Nephron progenitor cell (in vitro differentiated cells): Measurements from ENCODE around the gene ZNF512.

Experiments
- DNase-seq: peaks from one replicate; pipeline ENCODE4 v3.0.0; 2021
- H3K27ac Mint-ChIP-seq: 2 replicates; pipeline ENCODE4 v1.8.0; 2021; ENCODE audit warnings: mild to moderate bottlenecking, moderate library complexity, mixed read lengths
- H3K27me3 Mint-ChIP-seq: 2 replicates; pipeline ENCODE4 v1.8.0; 2021; ENCODE audit warnings: mild to moderate bottlenecking, low read depth, mixed read lengths; ENCODE audit not compliant: poor library complexity
- H3K36me3 Mint-ChIP-seq: 2 replicates; pipeline ENCODE4 v1.8.0; 2021; ENCODE audit warnings: low read depth, mixed read lengths
- H3K4me1 Mint-ChIP-seq: 2 replicates; pipeline ENCODE4 v1.8.0; 2021; ENCODE audit warnings: mixed read lengths
- H3K4me3 Mint-ChIP-seq: 2 replicates; pipeline ENCODE4 v1.8.0; 2021; ENCODE audit warnings: mild to moderate bottlenecking, moderate library complexity, mixed read lengths
- H3K9me3 Mint-ChIP-seq: 2 replicates; pipeline ENCODE4 v1.8.0; 2021; ENCODE audit warnings: mild to moderate bottlenecking, moderate library complexity, mixed read lengths
- TF ChIP-seq, protein P1 (sequence below): fragments of 200-600 bp; sonication (generic); IDR thresholded peaks from 2 replicates; pipeline ENCODE4 v1.5.0; 2021; ENCODE audit warnings: antibody characterized with exemption

Gene ZNF512

GRCh38 chr2:27663285-27664153 is 80.7 kb downstream of the ZNF512 start, which contains the start of the genes SLC4A1AP and SUPT7L:
TSS of gene SLC4A1AP (plus strand) at chr2:27663889. CDS start at chr2:27663915, 26 bp downstream.
TSS of gene SUPT7L (minus strand) at chr2:27663614. CDS start at chr2:27662192, 1,422 bp downstream.
- Mint-ChIP-seq H3K9me3 (no peaks in the 10 kb centered on the region), H3K27me3 (peaks cover 6% of the 10 kb centered on the region), H3K27ac (peak within 1 kb of the TSS; percentile 100), H3K36me3 (peaks cover 46% of the 10 kb centered on the region), H3K4me3 (peak within 1 kb of the TSS; percentile 99), H3K4me1 (peaks cover 39% of the 10 kb centered on the region)
- TF ChIP-seq, protein P1, sequence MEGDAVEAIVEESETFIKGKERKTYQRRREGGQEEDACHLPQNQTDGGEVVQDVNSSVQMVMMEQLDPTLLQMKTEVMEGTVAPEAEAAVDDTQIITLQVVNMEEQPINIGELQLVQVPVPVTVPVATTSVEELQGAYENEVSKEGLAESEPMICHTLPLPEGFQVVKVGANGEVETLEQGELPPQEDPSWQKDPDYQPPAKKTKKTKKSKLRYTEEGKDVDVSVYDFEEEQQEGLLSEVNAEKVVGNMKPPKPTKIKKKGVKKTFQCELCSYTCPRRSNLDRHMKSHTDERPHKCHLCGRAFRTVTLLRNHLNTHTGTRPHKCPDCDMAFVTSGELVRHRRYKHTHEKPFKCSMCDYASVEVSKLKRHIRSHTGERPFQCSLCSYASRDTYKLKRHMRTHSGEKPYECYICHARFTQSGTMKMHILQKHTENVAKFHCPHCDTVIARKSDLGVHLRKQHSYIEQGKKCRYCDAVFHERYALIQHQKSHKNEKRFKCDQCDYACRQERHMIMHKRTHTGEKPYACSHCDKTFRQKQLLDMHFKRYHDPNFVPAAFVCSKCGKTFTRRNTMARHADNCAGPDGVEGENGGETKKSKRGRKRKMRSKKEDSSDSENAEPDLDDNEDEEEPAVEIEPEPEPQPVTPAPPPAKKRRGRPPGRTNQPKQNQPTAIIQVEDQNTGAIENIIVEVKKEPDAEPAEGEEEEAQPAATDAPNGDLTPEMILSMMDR: no peak
- DNase-seq: peak; percentile 77

- Mint-ChIP-seq H3K36me3 (peaks cover 53% of the 10 kb centered on the region), H3K27me3 (peaks cover 6% of the 10 kb centered on the region), H3K4me1 (peaks cover 39% of the 10 kb centered on the region), H3K9me3 (no peaks in the 10 kb centered on the region), H3K4me3 (peak overlapping the region; percentile 99), H3K27ac (peak overlapping the region; percentile 100)
- TF ChIP-seq, protein P1: no peak
- DNase-seq: no peak
These were observed 81.3 kb downstream of the ZNF512 start for GRCh38 chr2:27664154-27664574.

DNA sequence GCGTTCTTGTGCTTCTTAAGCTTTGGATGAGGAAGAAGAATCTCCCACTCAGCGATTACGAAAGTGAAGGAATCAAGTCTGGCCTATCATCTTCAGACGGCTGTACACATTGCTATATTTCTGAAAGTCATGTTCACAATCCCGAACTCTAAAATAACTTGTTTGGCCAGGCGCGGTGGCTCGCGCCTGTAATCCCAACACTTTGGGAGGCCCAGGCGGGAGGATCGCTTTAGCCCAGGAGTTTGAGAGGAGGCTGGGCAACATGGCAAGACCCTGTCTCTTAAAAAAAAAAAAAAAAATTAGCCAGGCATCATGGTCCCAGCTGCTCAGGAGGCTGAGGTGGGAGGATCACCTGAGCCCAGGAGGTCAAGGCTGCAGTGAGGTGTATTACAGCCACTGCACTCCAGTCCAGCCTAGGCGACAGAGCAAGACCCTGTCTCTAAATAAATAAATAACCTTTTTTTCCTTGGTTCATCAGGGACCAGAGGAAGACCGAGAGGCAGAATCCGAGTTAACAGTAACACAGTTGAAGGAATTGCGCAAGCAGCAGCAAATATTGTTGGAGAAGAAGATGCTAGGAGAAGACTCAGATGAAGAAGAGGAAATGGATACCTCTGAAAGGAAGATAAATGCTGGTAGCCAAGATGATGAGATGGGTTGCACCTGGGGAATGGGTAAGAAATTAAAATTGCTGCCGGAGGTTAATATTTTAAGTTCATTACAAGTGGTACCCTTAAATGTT is 82.0 kb downstream of the ZNF512 start:
- Mint-ChIP-seq H3K4me1 (peaks cover 39% of the 10 kb centered on the region), H3K36me3 (peaks cover 50% of the 10 kb centered on the region), H3K9me3 (no peaks in the 10 kb centered on the region), H3K27ac (no peak overlapping the region), H3K4me3 (peak overlapping the region; percentile 99), H3K27me3 (peaks cover 6% of the 10 kb centered on the region)
- DNase-seq: no peak
- TF ChIP-seq, protein P1: no peak

DNA sequence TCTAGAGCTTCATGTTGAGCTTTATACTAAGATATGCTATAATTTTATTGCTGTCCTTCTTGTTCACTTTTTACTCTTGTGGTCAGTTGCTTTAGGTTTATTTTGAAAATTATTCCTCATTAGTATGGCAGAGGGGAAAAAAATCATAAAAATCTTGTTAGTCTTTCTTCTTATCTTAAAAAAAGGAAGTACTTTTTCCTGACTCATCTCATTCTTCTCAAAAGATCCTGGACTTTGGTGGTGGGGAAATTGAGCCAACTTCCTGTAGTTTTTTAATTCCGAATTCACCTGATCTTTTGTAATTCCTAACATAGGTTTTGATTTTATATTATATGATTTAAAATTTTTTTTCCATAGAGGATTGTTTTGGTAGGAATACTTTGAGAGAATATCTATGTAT is 84.6 kb downstream of the ZNF512 start:
- peaks cover 27% of the 10 kb centered on the region for H3K4me1 Mint-ChIP-seq
- TF ChIP-seq, protein P1: no peak
- H3K27ac Mint-ChIP-seq: no peak overlapping the region
- H3K9me3 Mint-ChIP-seq: no peaks in the 10 kb centered on the region
- H3K27me3 Mint-ChIP-seq: peaks cover 6% of the 10 kb centered on the region
- DNase-seq: no peak
- peaks cover 46% of the 10 kb centered on the region for H3K36me3 Mint-ChIP-seq
- H3K4me3 Mint-ChIP-seq: no peak overlapping the region

DNA sequence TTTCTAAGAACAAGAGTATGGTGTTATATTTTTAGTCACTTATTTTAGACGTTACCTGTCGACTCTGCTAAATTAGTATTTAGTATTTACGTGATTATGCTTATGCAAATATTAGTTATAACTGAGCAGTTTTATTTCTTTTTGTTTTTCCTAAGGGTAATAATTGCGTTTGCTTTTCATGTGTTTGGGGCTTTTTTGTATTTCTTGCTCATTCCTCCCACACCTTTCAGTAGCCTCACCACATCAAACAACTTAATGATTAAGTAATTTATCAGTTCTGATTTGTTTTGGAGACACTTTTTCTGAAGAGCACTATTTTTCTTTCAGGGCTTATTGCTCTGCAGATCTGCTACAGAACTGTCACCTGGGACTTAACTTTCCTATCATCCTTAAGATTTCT is 88.4 kb downstream of the ZNF512 start:
- no peak overlapping the region for H3K4me3 Mint-ChIP-seq
- TF ChIP-seq, protein P1: no peak

More for the DNA sequence above, 88.4 kb downstream of the ZNF512 start:
- Mint-ChIP-seq H3K36me3 (peaks cover 57% of the 10 kb centered on the region), H3K9me3 (no peaks in the 10 kb centered on the region), H3K27me3 (no peaks in the 10 kb centered on the region), H3K27ac (no peak overlapping the region), H3K4me1 (no peaks in the 10 kb centered on the region)
- no peak for DNase-seq
